HFFc6 (cell line): ENCODE results near the gene UNC5CL. TPM values are rescaled to one million over a fixed set of nuclear protein-coding genes. Genes with fewer than 3 reads are reported as not detected.

Source experiments
- DNase-seq: peaks from one replicate; pipeline ENCODE4 v3.0.0-alpha.2; 2018
- H3K27ac Mint-ChIP-seq: 2 replicates; pipeline ENCODE4 v1.8.0; 2020; ENCODE audit warnings: mild to moderate bottlenecking, mixed read lengths
- H3K27me3 Mint-ChIP-seq: 2 replicates; pipeline ENCODE4 v1.8.0; 2021; ENCODE audit warnings: mild to moderate bottlenecking, moderate library complexity, mixed read lengths; ENCODE audit not compliant: insufficient read depth
- H3K36me3 Mint-ChIP-seq: 2 replicates; pipeline ENCODE4 v1.8.0; 2021; ENCODE audit warnings: low read depth, mixed read lengths
- H3K4me1 Mint-ChIP-seq: 2 replicates; pipeline ENCODE4 v1.8.0; 2020; ENCODE audit warnings: low read depth, mixed read lengths
- H3K4me3 Mint-ChIP-seq: 2 replicates; pipeline ENCODE4 v1.8.0; 2020; ENCODE audit warnings: mild to moderate bottlenecking, moderate library complexity, mixed read lengths
- H3K9me3 Mint-ChIP-seq: 2 replicates; pipeline ENCODE4 v1.8.0; 2020; ENCODE audit warnings: mild to moderate bottlenecking, mixed read lengths
- total RNA-seq, 6 experiments: library from RNA; stranded (reverse); fragmentation: NEBNext Ultra II Directional; extraction: Animal tissue kit (Norgen Biotek cat#: 25700); gene quantifications; 2 replicates in 1 of 6; 3 replicates in 5 of 6; pipeline ENCODE4 v1.2.3, GENCODE V29; 2021
- TF ChIP-seq, protein P1 (sequence below): fragments of 200-600 bp; sonication (generic); IDR thresholded peaks from 2 replicates; pipeline ENCODE4 v1.5.0; 2021; ENCODE audit warnings: antibody characterized with exemption, mild to moderate bottlenecking

UNC5CL gene
- total RNA-seq, 6 experiments from 2014 or later: not detected

DNA sequence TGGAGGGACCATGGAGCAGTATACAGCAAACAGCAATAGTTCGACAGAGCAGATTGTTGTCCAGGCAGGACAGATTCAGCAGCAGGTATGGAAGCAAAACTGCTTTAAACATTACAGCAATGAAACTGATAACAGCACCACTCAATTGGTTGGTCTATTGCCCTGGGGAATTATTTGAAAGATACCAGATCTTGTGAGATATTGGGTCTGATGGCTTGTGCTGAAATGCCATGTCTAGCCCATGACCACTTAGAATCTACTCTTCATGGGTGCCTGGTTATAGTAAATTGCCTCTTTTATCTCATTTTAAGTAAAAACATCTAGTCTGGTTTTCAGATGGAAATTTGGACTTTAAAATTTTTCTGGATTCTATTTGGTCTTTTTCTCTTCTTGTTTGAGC lies 40.1 kb upstream of the UNC5CL start:
- peaks cover 32% of the 10 kb centered on the region for H3K36me3 Mint-ChIP-seq
- H3K4me1 Mint-ChIP-seq: peaks cover 41% of the 10 kb centered on the region
- no peak for DNase-seq
- H3K27me3 Mint-ChIP-seq: peaks cover 2% of the 10 kb centered on the region; the same call in 1 of the 2 replicates
- no peak overlapping the region; the same call in 1 of the 2 replicates for H3K27ac Mint-ChIP-seq
- no peak overlapping the region for H3K4me3 Mint-ChIP-seq
- TF ChIP-seq, protein P1, sequence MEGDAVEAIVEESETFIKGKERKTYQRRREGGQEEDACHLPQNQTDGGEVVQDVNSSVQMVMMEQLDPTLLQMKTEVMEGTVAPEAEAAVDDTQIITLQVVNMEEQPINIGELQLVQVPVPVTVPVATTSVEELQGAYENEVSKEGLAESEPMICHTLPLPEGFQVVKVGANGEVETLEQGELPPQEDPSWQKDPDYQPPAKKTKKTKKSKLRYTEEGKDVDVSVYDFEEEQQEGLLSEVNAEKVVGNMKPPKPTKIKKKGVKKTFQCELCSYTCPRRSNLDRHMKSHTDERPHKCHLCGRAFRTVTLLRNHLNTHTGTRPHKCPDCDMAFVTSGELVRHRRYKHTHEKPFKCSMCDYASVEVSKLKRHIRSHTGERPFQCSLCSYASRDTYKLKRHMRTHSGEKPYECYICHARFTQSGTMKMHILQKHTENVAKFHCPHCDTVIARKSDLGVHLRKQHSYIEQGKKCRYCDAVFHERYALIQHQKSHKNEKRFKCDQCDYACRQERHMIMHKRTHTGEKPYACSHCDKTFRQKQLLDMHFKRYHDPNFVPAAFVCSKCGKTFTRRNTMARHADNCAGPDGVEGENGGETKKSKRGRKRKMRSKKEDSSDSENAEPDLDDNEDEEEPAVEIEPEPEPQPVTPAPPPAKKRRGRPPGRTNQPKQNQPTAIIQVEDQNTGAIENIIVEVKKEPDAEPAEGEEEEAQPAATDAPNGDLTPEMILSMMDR: no peak
- no peaks in the 10 kb centered on the region for H3K9me3 Mint-ChIP-seq

DNA sequence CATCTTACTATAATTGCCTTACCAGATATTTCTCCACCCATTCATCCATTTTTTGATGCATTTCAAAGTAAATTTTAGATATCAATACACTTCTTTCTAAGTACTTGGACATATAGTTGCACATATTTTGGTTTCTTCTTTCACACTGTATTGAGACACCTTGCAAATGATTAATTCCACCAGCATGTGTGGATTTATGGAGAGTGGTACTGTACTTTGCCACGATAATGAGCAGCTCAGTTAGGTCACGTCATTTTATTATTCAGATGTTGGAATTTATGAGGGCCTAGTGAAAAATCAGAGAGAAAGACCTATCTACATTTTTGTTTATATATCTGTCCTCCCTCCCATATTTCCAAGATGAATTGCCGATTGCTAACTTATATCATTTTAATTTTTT lies 39.1 kb upstream of the UNC5CL start:
- TF ChIP-seq, protein P1: no peak
- peaks cover 44% of the 10 kb centered on the region for H3K4me1 Mint-ChIP-seq
- peaks cover 3% of the 10 kb centered on the region; the same call in 1 of the 2 replicates for H3K27me3 Mint-ChIP-seq
- H3K4me3 Mint-ChIP-seq: no peak overlapping the region
- H3K9me3 Mint-ChIP-seq: no peaks in the 10 kb centered on the region
- H3K36me3 Mint-ChIP-seq: peaks cover 26% of the 10 kb centered on the region
- no peak for DNase-seq
- H3K27ac Mint-ChIP-seq: no peak overlapping the region

DNA sequence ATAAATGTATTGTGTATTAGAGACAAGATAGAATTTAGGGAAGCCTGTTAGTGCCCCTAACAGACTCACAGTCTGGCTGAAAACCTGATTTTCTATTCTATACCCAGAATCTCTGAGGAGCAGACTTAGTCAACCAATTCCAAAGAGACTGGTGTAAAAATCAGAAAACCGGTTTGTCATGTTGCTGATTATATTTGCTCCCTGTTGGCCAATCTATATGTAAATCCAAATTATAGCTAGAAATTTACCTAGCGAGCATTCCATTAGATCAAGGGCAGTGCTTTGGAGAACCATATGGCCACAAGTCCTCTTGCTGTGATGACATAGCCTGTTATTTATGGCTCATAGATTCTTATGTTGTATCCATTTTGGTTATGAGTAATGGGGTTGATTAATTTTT lies 38.5 kb upstream of the UNC5CL start:
- H3K4me3 Mint-ChIP-seq: no peak overlapping the region
- H3K27ac Mint-ChIP-seq: no peak overlapping the region
- no peaks in the 10 kb centered on the region for H3K9me3 Mint-ChIP-seq
- no peak for DNase-seq
- peaks cover 26% of the 10 kb centered on the region for H3K36me3 Mint-ChIP-seq
- TF ChIP-seq, protein P1: no peak
- peaks cover 44% of the 10 kb centered on the region for H3K4me1 Mint-ChIP-seq
- peaks cover 3% of the 10 kb centered on the region; the same call in 1 of the 2 replicates for H3K27me3 Mint-ChIP-seq

DNA sequence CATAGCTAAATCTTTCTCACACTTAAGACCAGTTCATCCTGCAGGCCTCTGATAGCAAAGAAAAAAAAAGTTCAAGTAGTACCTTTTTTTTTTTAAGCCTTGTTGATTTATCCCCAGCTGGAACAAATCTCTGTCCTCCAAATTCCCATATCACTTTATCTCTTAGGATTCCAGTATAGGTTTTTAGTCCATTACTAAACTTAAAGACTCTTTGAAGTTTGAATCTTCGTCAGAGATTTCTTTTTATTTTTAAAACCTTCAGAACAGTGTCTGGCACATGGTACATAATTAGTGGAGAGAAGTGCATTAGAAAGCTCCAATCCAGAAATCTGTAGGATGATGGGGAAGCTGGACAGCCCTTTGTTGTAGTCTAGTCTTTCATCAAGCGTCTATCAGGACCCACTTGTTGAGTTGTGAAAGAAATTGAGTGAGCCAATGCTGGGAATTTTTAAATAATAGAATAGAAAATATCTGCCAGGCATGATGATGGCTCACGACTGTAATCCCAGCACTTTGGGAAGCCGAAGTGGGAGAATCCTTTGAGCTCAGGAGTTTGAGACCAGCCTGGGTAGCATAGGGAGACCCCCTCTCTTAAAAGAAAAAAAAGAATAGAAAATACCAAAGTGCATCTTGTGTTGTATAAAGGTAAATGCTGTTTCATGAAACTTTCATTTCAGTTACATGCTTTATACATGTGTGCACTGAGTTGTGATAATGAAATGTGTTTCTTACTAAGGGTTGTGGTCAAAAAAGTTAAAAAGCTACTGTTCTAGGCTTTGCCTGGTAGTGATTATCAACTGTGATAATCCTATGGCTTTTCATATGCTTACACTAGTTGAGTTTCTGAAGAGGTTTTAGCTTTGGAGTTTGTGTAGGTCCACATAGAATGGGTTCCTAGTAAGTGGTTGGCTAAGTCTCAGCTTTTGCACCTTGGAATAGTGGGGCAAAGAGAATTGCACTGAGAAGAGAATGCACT lies 36.9 kb upstream of the UNC5CL start:
- H3K27me3 Mint-ChIP-seq: peaks cover 3% of the 10 kb centered on the region; the same call in 1 of the 2 replicates
- no peaks in the 10 kb centered on the region for H3K9me3 Mint-ChIP-seq
- peak overlapping the region; percentile 90 for H3K4me3 Mint-ChIP-seq
- DNase-seq: no peak
- H3K4me1 Mint-ChIP-seq: peaks cover 50% of the 10 kb centered on the region
- peak overlapping the region; percentile 38; the same call in 1 of the 2 replicates for H3K27ac Mint-ChIP-seq
- TF ChIP-seq, protein P1: no peak
- H3K36me3 Mint-ChIP-seq: peaks cover 19% of the 10 kb centered on the region

DNA sequence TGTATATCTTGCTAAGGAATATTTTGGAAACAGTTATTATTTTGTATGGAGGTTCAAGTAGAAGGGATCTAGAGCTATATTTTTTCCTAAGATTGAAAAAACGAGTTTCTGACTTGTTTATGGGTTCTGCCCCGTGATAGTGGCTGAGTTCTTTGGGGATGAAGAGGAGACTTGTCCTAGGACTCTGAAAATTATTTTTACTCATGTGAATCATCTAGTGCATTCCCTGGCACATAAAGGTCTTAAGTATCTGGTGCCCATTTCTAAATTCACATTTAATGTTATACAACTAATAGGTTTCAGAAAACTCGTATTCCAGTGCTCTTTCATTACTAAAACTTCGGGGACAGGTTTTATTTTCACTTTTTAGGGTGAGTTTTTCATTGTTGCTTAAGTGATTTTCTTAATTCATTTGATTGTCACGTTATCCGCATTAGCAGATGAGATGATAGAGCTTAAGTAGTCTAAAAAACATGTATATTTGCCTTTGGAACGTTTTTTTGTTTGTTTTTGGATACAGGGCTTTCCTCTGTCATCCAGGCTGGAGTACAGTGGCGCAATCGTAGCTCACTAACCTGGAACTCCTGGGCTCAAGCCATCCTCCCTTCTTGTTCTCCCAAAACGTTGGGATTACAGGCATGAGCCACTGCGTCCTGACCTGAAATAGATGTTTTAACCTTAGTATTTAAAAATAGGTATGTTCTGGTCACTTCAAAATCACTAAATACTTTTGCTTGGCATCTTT lies 35.8 kb upstream of the UNC5CL start:
- H3K9me3 Mint-ChIP-seq: no peaks in the 10 kb centered on the region
- H3K4me1 Mint-ChIP-seq: peaks cover 57% of the 10 kb centered on the region
- TF ChIP-seq, protein P1: no peak
- DNase-seq: peak; percentile 19
- peaks cover 1% of the 10 kb centered on the region; the same call in 1 of the 2 replicates for H3K27me3 Mint-ChIP-seq
- H3K36me3 Mint-ChIP-seq: peaks cover 15% of the 10 kb centered on the region
- H3K27ac Mint-ChIP-seq: peak overlapping the region; percentile 89
- peak overlapping the region; percentile 90 for H3K4me3 Mint-ChIP-seq
